Measurements from ENCODE around the gene ZDHHC14.

DNA sequence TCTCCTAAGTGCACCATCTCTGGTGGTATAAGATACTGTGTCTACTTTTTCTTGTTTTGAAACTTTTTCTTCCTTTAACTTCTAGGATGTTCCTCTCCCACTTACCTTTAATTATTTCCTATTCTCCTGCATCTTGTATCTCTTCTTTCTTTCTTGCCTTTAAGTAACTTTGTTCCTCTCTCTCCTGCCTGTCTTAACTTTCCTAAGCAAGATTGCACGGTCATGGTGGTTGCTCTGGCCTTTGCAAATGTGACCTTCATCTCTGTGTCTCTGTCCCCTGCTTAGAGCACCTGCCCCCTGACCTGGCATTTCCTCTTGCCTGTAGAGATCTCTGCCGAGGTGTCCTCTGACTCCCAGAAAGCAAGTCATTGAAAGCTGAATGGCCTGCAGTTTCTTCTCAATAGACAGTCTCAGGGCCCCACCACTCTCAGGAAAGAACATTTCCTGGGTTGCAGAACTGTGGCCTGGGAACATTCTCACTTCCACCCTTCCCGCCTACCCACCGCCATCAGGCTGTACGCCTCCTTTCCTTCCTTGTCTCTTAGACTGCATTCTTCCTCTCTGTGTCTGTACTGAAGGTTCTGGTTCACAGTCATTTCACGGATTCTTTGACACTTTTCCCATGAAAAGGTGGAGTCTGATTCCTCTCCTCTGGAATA lies 12.8 kb downstream of the ZDHHC14 start:
- TF ChIP-seq CTCF (IDR thresholded peaks at IDR 0.05) = no peak
- no peak for TF ChIP-seq EP300 (IDR thresholded peaks at IDR 0.05)
- no peak for TF ChIP-seq POLR2A (IDR thresholded peaks at IDR 0.05)
